Measurements from ENCODE around the gene XYLT1. TPM values are rescaled to one million over a fixed set of nuclear protein-coding genes. Genes with fewer than 3 reads are reported as not detected.

Gene XYLT1
- total and polyA plus RNA-seq, 2 of the 8 experiments (the other 6 are each of a cell fraction or from before 2014, with no cell fraction given): 6.6 to 25.4 TPM

GRCh38 chr16:17196526-17196925 is 274.2 kb downstream of the XYLT1 start:
- H4K5ac ChIP-seq (ENCODE audit: insufficient read length, low read depth, low read length): no peak overlapping the region
- no peak overlapping the region for H3K4me3 ChIP-seq (ENCODE audit: extremely low read depth in 1 of 4, insufficient read depth in 2 of 4, low read depth in 3 of 4, low read length in 4 of 4)
- no peak for FAIRE-seq
- no peak overlapping the region for H3K23ac ChIP-seq (ENCODE audit: insufficient read length)
- ChIA-PET CTCF (ENCODE audit: partially characterized antibody) (interaction anchor here (1.4 to 1.5 kb wide), 3 partner anchors 10 to 16 kb away, joined by 3 to 5 read pairs (median 4); no protein-coding TSS in a partner anchor), POLR2A (ENCODE audit: partially characterized antibody) (no interaction called here)
- H2BK12ac ChIP-seq (ENCODE audit: low read depth, low read length): no peak overlapping the region
- no peaks in the 10 kb centered on the region for H3K79me2 ChIP-seq (ENCODE audit: control insufficient read depth in 1 of 2, insufficient read depth in 2 of 2, low read length in 2 of 2)
- whole genome bisulfite sequencing, 2 experiments (ENCODE audit: extremely low coverage in 1 of 2, insufficient coverage in 1 of 2, insufficient read length in 1 of 2, insufficient replicate concordance in 2 of 2, low coverage in 1 of 2, low lambda C conversion rate in 2 of 2, missing lambda C conversion rate in 1 of 2): 84% methylated on average over 3 of the region's 3 CpGs; no CpG with 5 or more reads in 1 of the 2 experiments
- H4K91ac ChIP-seq (replicated peaks; ENCODE audit: insufficient read length, low read length): no peak overlapping the region
- no peaks in the 10 kb centered on the region for H4K20me1 ChIP-seq (replicated peaks in 1 of 2; ENCODE audit: control insufficient read depth in 1 of 2, insufficient read depth in 2 of 2, low read length in 2 of 2)
- no peak overlapping the region for H2BK15ac ChIP-seq (ENCODE audit: low read length)
- no peak overlapping the region for H3K9ac ChIP-seq (replicated peaks in 1 of 4; ENCODE audit: extremely low read depth in 1 of 4, low read depth in 3 of 4, low read length in 3 of 4)
- H3K4me1 ChIP-seq (replicated peaks in 1 of 4; ENCODE audit: control insufficient read depth in 3 of 4, insufficient read depth in 4 of 4, low read length in 3 of 4): no peaks in the 10 kb centered on the region
- TF ChIP-seq USF2 (IDR thresholded peaks at IDR 0.05; ENCODE audit: low read length) (no peak), CTBP2 (IDR thresholded peaks at IDR 0.05; ENCODE audit: borderline replicate concordance, insufficient read depth, insufficient read length, low read length) (no peak)
- no peak overlapping the region for H3K56ac ChIP-seq (replicated peaks; ENCODE audit: insufficient read length, low read depth, low read length)
- H4K8ac ChIP-seq (ENCODE audit: extremely low read depth, insufficient read depth, low read length): no peak overlapping the region
- H2AFZ ChIP-seq (ENCODE audit: low read length): no peak overlapping the region
- no peak overlapping the region for H2BK20ac ChIP-seq (ENCODE audit: low read length)
- no peak overlapping the region for H2BK5ac ChIP-seq (ENCODE audit: low read depth, low read length)
- H2BK120ac ChIP-seq (replicated peaks; ENCODE audit: low read depth, low read length): no peak overlapping the region
- H3K79me1 ChIP-seq (ENCODE audit: low read depth, low read length): no peaks in the 10 kb centered on the region
- H2AK5ac ChIP-seq (ENCODE audit: low read depth, low read length): no peak overlapping the region
- H3K18ac ChIP-seq (ENCODE audit: extremely low read depth, low read length): no peak overlapping the region
- peaks cover 0 to 5% (median 1%) of the 10 kb centered on the region in 4 experiments; a peak in 3 of 8 replicates for H3K36me3 ChIP-seq (ENCODE audit: control insufficient read depth in 2 of 4, insufficient read depth in 4 of 4, low read length in 3 of 4)
- no peaks in the 10 kb centered on the region for H3K27me3 ChIP-seq (replicated peaks in 1 of 4; ENCODE audit: control insufficient read depth in 3 of 4, extremely low read depth in 1 of 4, insufficient read depth in 3 of 4, low read length in 3 of 4)
- no peak for DNase-seq (ENCODE audit: low read depth in 1 of 2, low spot score in 2 of 2)
- no peaks in the 10 kb centered on the region for H3K9me3 ChIP-seq (ENCODE audit: insufficient read depth in 2 of 2, low read depth in 1 of 2, low read length in 1 of 2)
- no peak overlapping the region for H3K27ac ChIP-seq (ENCODE audit: low read depth, low read length)
- H3K23me2 ChIP-seq (ENCODE audit: low read depth, low read length): no peaks in the 10 kb centered on the region
- no peak overlapping the region for H3K4me2 ChIP-seq (ENCODE audit: insufficient read depth in 1 of 2, low read depth in 2 of 2, low read length in 2 of 2)
- no peak overlapping the region for H3K14ac ChIP-seq (ENCODE audit: insufficient read length)
- no peak overlapping the region for H3K4ac ChIP-seq (replicated peaks; ENCODE audit: insufficient read length, low read depth, low read length)

Data from H1 (cell line).